OCI-M2 (cell line): Measurements from ENCODE around the gene PLXDC1.
"Not testable (repeated sequence)": the region's sequence is repeated elsewhere in the genome, so short reads cannot be mapped to it uniquely, and the experiment has no call there.

Experiments used
- DNase-seq: peaks from one replicate; lab custom pipeline; 2025; ENCODE audit not compliant: unreplicated experiment; lab: John Stamatoyannopoulos, UW

The PLXDC1 gene

GRCh38 chr17:39181303-39181702 is 29.9 kb upstream of the PLXDC1 start:
- DNase-seq = no peak

- DNase-seq = no peak
These were observed 27.1 kb upstream of the PLXDC1 start for GRCh38 chr17:39178536-39178935.

- DNase-seq = no peak
These were observed 25.8 kb upstream of the PLXDC1 start for GRCh38 chr17:39177256-39177655.

GRCh38 chr17:39175695-39176093 is 24.3 kb upstream of the PLXDC1 start:
- DNase-seq = no peak

GRCh38 chr17:39174920-39175694 is 23.7 kb upstream of the PLXDC1 start:
- DNase-seq = no peak

GRCh38 chr17:39173526-39174274 is 22.3 kb upstream of the PLXDC1 start:
- DNase-seq = no peak

- no peak for DNase-seq
These were observed 21.6 kb upstream of the PLXDC1 start for GRCh38 chr17:39173080-39173479.

- no peak for DNase-seq
These were observed 20.5 kb upstream of the PLXDC1 start for GRCh38 chr17:39171933-39172332.

GRCh38 chr17:39170558-39170957 is 19.1 kb upstream of the PLXDC1 start:
- DNase-seq = no peak

DNA sequence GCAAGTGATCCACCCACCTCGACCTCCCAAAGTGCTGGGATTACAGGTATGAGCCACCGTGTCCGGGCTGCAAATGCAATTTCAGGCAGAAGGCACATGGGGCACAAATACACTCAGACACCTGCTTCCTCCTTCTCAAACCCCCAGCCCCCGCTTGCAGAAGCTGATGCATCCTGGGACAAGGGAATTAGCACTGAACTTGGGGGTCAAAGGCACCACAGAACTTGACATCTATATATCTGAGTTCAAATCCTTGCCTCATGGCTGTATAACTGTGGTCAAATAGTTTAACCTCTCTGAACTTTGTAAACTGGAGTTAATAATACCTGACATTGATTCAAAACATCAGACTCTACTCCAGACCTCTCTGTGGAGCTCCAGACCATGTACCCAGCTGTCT is 18.7 kb upstream of the PLXDC1 start:
- DNase-seq = no peak

- no peak for DNase-seq
These were observed 18.1 kb upstream of the PLXDC1 start for GRCh38 chr17:39169518-39169917.

- no peak for DNase-seq
These were observed 17.7 kb upstream of the PLXDC1 start for GRCh38 chr17:39169101-39169500.

- not testable (repeated sequence) for DNase-seq
These were observed 17.1 kb upstream of the PLXDC1 start for GRCh38 chr17:39168503-39168902.

DNA sequence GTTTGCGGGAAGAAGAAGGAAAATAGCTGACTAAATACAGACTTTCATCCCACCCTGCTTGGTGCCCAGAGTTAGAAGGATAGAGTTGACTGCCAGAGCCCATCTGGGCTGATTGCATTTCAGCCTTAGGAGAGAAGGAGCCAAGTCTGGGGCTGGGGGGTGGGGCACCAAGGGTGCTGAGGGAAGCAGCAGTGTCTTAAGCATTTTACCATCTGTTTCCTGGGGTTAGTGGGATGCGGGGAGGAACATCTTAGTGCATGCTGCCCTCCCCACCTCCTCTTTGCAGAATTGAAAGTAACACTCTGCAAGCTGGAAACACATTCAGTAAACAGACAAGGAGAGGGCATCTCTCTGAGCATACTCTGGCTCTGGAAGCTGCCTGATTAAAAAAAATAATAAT is 16.0 kb upstream of the PLXDC1 start:
- no peak for DNase-seq

DNA sequence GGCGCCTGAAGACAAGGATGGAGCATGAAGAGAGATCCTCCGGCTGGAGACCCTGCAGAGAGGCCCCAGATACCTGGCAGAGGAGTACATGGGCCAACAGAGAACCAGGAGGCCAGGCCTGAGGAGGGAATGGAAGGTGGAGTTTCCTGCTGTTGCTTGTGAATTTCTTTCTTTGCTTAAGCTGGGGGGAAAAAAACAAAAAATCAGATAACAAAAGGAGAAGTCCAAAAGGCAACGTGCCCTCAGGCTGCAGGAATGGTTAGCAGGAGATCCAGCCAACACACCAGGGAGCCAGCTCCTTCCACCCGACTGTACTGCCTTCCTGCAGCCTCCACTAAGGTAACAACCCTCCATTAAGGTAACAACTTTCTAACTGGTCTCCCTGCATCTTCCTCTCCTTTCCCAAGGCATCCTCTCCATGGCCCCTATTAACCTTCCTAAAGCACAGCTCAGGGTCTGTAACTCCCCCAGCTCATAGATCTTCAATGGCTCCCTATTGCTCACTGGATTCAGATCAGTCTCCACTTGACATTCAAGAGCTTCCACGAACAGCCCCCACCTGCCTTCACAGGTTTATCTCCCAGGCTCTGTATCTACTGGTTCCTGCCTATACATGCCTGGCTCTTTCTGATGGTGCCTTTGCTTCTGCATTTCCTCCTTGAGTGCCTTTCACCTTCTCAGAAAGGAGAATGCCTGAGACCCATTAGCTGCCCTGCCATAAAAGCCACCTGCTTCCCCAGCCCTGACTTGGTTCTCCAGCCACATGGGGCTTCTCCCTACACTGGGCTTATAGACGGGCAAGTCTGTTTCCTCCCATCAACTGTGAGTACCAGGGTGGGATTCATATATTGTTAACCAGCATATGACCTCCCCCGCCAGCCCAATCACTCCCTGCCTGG is 15.2 kb upstream of the PLXDC1 start:
- no peak for DNase-seq

- DNase-seq = no peak
These were observed 14.5 kb upstream of the PLXDC1 start, which contains the start of gene ARL5C for GRCh38 chr17:39165841-39166349. Gene ARL5C, minus strand, starts transcription at chr17:39166161. Its CDS starts 401 bp downstream, at chr17:39165760.

DNA sequence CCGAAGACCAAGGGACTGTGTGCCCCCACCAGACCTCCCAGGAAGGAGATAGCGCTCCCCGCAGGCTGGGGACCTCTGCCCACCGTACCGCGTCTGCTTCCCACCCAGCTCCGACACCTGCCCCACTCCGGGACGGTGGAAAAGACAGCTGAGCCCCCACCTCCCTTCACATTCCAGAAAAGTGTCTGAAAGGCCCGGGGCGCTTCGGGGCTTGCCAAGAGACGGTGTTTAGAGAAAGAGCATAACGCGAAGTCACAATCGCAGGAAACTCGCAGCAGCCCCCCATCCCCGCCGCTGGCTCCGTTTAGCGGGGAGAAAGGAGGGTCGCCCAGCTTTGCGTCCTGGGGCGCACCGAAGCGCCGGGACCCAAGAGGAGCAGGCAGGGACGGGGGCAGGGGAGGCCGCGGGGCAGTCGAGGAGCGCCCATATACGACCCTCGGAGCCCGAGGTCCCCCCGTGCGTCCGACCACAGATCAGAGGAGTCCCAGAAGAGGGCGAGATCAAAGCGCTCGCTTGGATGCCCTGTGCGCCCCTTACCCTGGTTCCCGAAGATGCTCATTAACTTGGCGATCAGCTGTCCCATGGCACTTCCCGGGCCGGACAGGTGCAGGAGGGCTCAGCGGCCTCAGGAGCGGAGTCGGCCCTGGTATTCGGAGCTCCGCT is 13.9 kb upstream of the PLXDC1 start:
- DNase-seq = no peak

GRCh38 chr17:39164675-39165143 is 13.3 kb upstream of the PLXDC1 start:
- DNase-seq = no peak

DNA sequence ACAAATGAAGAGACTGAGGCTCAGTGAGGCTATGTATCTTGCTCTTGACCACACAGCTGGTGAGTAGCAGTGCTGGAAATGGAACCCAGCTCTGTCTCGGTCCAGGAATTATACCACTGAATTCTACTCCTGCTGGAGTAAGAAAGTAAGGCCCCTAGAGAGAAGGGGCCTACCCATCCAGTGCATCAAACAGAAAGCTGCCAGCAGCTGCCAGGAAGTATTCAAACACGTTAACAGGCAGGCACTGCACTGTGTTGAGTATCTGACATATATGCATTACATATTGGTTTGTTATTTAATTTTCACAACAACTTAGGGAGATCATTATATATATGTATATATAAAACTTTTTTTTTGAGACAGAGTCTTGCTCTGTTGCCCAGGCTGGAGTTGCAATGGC is 10.5 kb upstream of the PLXDC1 start:
- DNase-seq = no peak

- no peak for DNase-seq
These were observed 7.2 kb upstream of the PLXDC1 start for GRCh38 chr17:39158623-39159022.
